Neural progenitor cell (in vitro differentiated cells): ENCODE measurements around the gene DDRGK1. TPM values are rescaled to one million over a fixed set of nuclear protein-coding genes. Genes with fewer than 3 reads are reported as not detected.

ENCODE experiments used
- DNase-seq: peaks from one replicate; pipeline ENCODE4 v3.0.0-alpha.2; 2016; ENCODE audit warnings: low spot score
- H2AFZ ChIP-seq: fragments of 200-600 bp; sonication (generic); replicated peaks from 2 replicates; pipeline ENCODE4 v1.6.1; 2016; ENCODE audit warnings: antibody characterized with exemption
- H3F3A ChIP-seq: fragments of 200-600 bp; sonication (generic); 2 replicates; pipeline ENCODE4 v1.6.1; 2016; ENCODE audit warnings: antibody characterized with exemption, low read depth
- H3K27ac ChIP-seq: fragments of 200-600 bp; sonication (generic); 2 replicates; pipeline ENCODE4 v1.5.1; 2016; ENCODE audit warnings: mild to moderate bottlenecking
- H3K27me3 ChIP-seq: fragments of 200-600 bp; sonication (generic); 2 replicates; pipeline ENCODE4 v1.6.1; 2016; ENCODE audit warnings: mild to moderate bottlenecking, moderate library complexity
- H3K36me3 ChIP-seq: fragments of 200-600 bp; sonication (generic); 2 replicates; pipeline ENCODE4 v1.5.1; 2016
- H3K4me1 ChIP-seq: fragments of 200-600 bp; sonication (generic); 2 replicates; pipeline ENCODE4 v1.6.1; 2016; ENCODE audit warnings: mixed run types
- H3K4me2 ChIP-seq: fragments of 200-600 bp; sonication (generic); 2 replicates; pipeline ENCODE4 v1.6.1; 2016
- H3K4me3 ChIP-seq: fragments of 200-600 bp; sonication (generic); 2 replicates; pipeline ENCODE4 v1.5.1; 2016
- H3K79me2 ChIP-seq: fragments of 200-600 bp; sonication (generic); 2 replicates; pipeline ENCODE4 v1.6.1; 2016; ENCODE audit warnings: low read depth
- H3K9ac ChIP-seq: fragments of 200-600 bp; sonication (generic); 2 replicates; pipeline ENCODE4 v1.6.1; 2016
- H3K9me3 ChIP-seq: fragments of 200-600 bp; sonication (generic); 2 replicates; pipeline ENCODE4 v1.5.1; 2016; ENCODE audit warnings: low read depth
- H4K20me1 ChIP-seq: fragments of 200-600 bp; sonication (generic); 2 replicates; pipeline ENCODE4 v1.6.1; 2016; ENCODE audit warnings: low read depth
- H3K27ac Mint-ChIP-seq: 3 replicates; pipeline ENCODE4 v1.8.0; 2021; ENCODE audit warnings: mixed read lengths
- H3K27me3 Mint-ChIP-seq: 2 replicates; pipeline ENCODE4 v1.8.0; 2022; ENCODE audit warnings: low read depth, mild to moderate bottlenecking, inconsistent platforms, moderate library complexity, mixed read lengths; ENCODE audit not compliant: insufficient read depth
- H3K36me3 Mint-ChIP-seq: 3 replicates; pipeline ENCODE4 v1.8.0; 2021; ENCODE audit warnings: mixed read lengths
- H3K4me1 Mint-ChIP-seq: 3 replicates; pipeline ENCODE4 v1.8.0; 2021; ENCODE audit warnings: mixed read lengths
- H3K4me3 Mint-ChIP-seq: 3 replicates; pipeline ENCODE4 v1.8.0; 2021; ENCODE audit warnings: mild to moderate bottlenecking, moderate library complexity, mixed read lengths
- H3K9me3 Mint-ChIP-seq: 3 replicates; pipeline ENCODE4 v1.8.0; 2020; ENCODE audit warnings: mixed read lengths
- EZH2 ChIP-seq: fragments of 200-600 bp; sonication (generic); IDR thresholded peaks from 2 replicates; pipeline ENCODE4 v1.6.1; 2017; ENCODE audit warnings: antibody characterized with exemption, mild to moderate bottlenecking, moderate library complexity
- EZH2phosphoT487 ChIP-seq: fragments of 200-600 bp; sonication (generic); IDR thresholded peaks from 2 replicates; pipeline ENCODE4 v1.6.1; 2017; ENCODE audit warnings: antibody characterized with exemption
- total RNA-seq: library from RNA; depleted of rRNA; stranded (reverse); fragments of >200 nt; gene quantifications from 2 replicates; pipeline ENCODE4 v1.2.3, GENCODE V29; 2015; ENCODE audit warnings: low replicate concordance
- TF ChIP-seq, protein P1 (sequence below): fragments of 200-600 bp; sonication (generic); IDR thresholded peaks from 2 replicates; pipeline ENCODE4 v1.5.1; 2017; ENCODE audit warnings: antibody characterized with exemption, mild to moderate bottlenecking

The DDRGK1 gene
- total RNA-seq, 1 donor from 2014 or later: 27.9 TPM

DNA sequence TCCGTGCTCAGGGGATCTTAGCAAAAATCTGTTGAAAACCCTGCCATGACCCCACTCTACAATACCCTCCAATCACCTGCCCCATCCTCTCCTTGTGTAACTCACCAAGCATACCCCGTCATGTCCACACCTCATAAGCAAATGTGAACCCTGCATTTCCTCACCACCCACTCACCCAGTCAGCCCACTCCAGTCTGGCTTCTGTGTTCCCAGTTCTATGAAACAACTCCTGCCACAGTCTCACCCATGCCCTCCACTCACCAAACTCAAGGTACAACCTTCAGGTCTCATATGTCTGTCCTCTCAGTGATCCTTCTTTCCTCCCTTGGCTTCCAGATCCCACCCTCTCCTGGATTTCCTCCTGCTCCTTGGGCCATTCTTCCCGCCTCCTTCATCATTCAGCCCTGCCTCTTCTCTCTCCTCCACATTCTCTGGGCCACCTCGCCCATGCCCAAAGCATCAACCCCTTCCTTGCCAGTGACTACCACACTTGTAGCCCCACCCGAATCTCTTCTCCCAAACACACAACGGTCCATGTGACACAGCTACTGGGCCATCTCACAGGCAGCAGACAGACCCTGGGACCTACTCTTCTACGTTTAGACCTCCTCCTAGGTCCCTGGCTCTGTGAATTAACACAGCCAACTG, 8.8 kb downstream of the DDRGK1 start:
- Histone ChIP-seq H3K9me3 (no peaks in the 10 kb centered on the region), H3K36me3 (no peaks in the 10 kb centered on the region), H3K4me1 (no peaks in the 10 kb centered on the region), H3K9ac (no peak overlapping the region), H3K27ac (no peak overlapping the region), H3K4me2 (no peak overlapping the region), H2AFZ (no peak overlapping the region), H4K20me1 (no peaks in the 10 kb centered on the region), H3K4me3 (no peak overlapping the region), H3K27me3 (no peaks in the 10 kb centered on the region), H3F3A (no peaks in the 10 kb centered on the region), H3K79me2 (no peaks in the 10 kb centered on the region)
- Mint-ChIP-seq H3K27me3 (peaks cover 5% of the 10 kb centered on the region), H3K4me1 (no peaks in the 10 kb centered on the region), H3K4me3 (peak overlapping the region; percentile 11), H3K9me3 (no peaks in the 10 kb centered on the region), H3K27ac (peak overlapping the region; percentile 55), H3K36me3 (peaks cover 49% of the 10 kb centered on the region)
- no peak for DNase-seq
- TF ChIP-seq EZH2phosphoT487 (no peak), EZH2 (no peak)
- TF ChIP-seq, protein P1, sequence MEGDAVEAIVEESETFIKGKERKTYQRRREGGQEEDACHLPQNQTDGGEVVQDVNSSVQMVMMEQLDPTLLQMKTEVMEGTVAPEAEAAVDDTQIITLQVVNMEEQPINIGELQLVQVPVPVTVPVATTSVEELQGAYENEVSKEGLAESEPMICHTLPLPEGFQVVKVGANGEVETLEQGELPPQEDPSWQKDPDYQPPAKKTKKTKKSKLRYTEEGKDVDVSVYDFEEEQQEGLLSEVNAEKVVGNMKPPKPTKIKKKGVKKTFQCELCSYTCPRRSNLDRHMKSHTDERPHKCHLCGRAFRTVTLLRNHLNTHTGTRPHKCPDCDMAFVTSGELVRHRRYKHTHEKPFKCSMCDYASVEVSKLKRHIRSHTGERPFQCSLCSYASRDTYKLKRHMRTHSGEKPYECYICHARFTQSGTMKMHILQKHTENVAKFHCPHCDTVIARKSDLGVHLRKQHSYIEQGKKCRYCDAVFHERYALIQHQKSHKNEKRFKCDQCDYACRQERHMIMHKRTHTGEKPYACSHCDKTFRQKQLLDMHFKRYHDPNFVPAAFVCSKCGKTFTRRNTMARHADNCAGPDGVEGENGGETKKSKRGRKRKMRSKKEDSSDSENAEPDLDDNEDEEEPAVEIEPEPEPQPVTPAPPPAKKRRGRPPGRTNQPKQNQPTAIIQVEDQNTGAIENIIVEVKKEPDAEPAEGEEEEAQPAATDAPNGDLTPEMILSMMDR: no peak

DNA sequence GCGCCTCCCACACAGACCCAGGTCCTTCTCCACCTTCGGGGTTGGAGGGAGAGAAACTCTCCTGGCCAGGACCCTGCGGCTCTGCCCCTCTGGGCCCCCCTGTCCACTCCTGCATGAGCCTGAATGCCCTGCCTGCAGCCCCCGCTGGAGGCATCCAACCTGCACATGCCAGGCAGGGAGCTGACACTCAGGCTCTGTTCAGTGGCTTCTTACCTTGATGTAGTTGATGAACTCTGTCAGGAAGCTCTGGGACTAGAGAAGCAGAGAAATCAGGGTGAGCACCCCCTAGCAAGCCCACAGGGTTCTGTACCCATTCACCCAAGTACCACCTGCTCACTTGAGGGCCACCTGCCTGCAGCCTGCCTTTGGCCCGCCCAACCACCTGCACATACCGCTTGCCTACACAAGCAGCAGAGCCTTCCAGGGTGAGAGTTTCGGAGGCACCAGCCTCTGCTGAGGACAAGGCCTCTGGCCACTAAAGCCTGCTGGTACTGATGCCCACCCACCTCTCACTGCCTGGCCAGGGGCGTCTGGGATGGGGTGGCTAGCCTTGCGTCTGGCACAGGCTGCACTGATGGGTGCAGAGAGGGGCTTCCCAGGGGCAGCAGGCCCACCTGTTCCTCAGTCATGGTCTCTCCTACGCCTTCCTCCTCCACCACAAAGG, 9.7 kb downstream of the DDRGK1 start:
- H3K9me3 ChIP-seq: no peaks in the 10 kb centered on the region
- Mint-ChIP-seq H3K4me1 (no peaks in the 10 kb centered on the region), H3K27me3 (peaks cover 5% of the 10 kb centered on the region), H3K4me3 (no peak overlapping the region), H3K9me3 (no peaks in the 10 kb centered on the region), H3K36me3 (peaks cover 47% of the 10 kb centered on the region), H3K27ac (no peak overlapping the region)
- TF ChIP-seq, protein P1: no peak
- TF ChIP-seq EZH2phosphoT487 (no peak), EZH2 (no peak)
- no peak overlapping the region for H2AFZ ChIP-seq
- H3K36me3 ChIP-seq: no peaks in the 10 kb centered on the region
- no peaks in the 10 kb centered on the region for H3K4me1 ChIP-seq
- no peaks in the 10 kb centered on the region for H3K27me3 ChIP-seq
- H3F3A ChIP-seq: no peaks in the 10 kb centered on the region
- H3K27ac ChIP-seq: no peak overlapping the region
- DNase-seq: no peak
- H3K4me2 ChIP-seq: no peak overlapping the region
- H3K79me2 ChIP-seq: no peaks in the 10 kb centered on the region
- H3K9ac ChIP-seq: no peak overlapping the region
- no peaks in the 10 kb centered on the region for H4K20me1 ChIP-seq
- H3K4me3 ChIP-seq: no peak overlapping the region

DNA sequence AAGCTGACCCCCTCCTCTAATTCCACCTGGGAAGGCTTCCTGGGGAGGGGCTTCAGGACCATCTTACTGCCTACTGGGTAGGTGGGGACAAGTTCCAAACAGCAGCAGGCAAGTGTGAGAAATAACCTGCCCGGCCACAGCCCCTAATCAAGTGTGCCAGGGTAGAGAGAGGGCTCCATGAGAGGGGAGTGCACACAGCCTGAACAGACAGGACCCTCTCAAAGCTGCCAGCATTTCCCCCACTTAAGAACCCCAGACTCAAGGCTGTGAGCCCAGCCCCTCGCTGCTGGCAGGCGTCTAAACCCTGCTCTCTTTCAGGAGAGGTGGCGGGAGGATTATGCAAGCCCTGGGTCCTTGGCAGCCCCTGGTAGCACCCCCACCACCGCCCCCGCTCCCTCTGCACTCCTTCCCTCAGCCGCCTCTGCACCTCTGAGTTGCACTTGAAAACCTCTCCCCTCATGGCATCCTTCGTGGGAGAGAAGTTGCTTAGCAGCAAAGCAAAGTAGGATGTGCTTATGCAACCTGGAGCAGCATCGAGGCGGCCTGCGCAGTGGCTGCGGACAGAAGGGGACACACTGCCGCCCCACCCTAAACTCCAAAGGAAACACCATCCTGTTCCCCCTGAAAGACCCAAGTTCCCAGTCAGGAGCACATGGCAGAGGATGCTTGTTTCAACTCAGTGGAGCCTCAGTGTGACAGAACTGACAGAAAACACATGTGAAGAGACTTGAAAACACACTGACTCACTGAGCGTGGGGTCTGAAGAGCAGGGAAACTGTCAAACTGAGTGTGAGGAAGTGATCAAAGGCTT, 10.5 kb downstream of the DDRGK1 start:
- Mint-ChIP-seq H3K36me3 (peaks cover 40% of the 10 kb centered on the region), H3K9me3 (no peaks in the 10 kb centered on the region), H3K27ac (no peak overlapping the region), H3K4me1 (no peaks in the 10 kb centered on the region), H3K27me3 (peaks cover 5% of the 10 kb centered on the region), H3K4me3 (no peak overlapping the region)
- TF ChIP-seq EZH2phosphoT487: no peak
- TF ChIP-seq, protein P1: no peak
- no peak for TF ChIP-seq EZH2
- H3K4me1 ChIP-seq: no peaks in the 10 kb centered on the region
- no peaks in the 10 kb centered on the region for H3K27me3 ChIP-seq
- no peak overlapping the region for H3K9ac ChIP-seq
- no peaks in the 10 kb centered on the region for H3K79me2 ChIP-seq
- no peak overlapping the region for H2AFZ ChIP-seq
- DNase-seq: no peak
- H3K4me2 ChIP-seq: no peak overlapping the region
- H4K20me1 ChIP-seq: no peaks in the 10 kb centered on the region
- H3K9me3 ChIP-seq: no peaks in the 10 kb centered on the region
- peaks cover 3% of the 10 kb centered on the region for H3F3A ChIP-seq
- no peak overlapping the region for H3K4me3 ChIP-seq
- H3K27ac ChIP-seq: no peak overlapping the region
- no peaks in the 10 kb centered on the region for H3K36me3 ChIP-seq
